ES-I3 (cell line): ENCODE results near the gene RUNX1.

Experiments used
- H3K36me3 ChIP-seq: 2 replicates; pipeline ENCODE4 v1.6.1; 2013; ENCODE audit warnings: mild to moderate bottlenecking, low read length, control low read depth, moderate library complexity; ENCODE audit not compliant: insufficient read depth
- H3K4me1 ChIP-seq: 2 replicates; pipeline ENCODE4 v1.6.1; 2013; ENCODE audit warnings: mild to moderate bottlenecking, control low read depth, low read length; ENCODE audit not compliant: insufficient read depth
- H3K9ac ChIP-seq: 2 replicates; pipeline ENCODE4 v1.6.1; 2013; ENCODE audit warnings: low read depth, mild to moderate bottlenecking, low read length, moderate library complexity
- H3K9me3 ChIP-seq: 2 replicates; pipeline ENCODE4 v1.6.1; 2013; ENCODE audit warnings: mild to moderate bottlenecking, low read length, moderate library complexity; ENCODE audit not compliant: control insufficient read depth, insufficient read depth

The RUNX1 gene

DNA sequence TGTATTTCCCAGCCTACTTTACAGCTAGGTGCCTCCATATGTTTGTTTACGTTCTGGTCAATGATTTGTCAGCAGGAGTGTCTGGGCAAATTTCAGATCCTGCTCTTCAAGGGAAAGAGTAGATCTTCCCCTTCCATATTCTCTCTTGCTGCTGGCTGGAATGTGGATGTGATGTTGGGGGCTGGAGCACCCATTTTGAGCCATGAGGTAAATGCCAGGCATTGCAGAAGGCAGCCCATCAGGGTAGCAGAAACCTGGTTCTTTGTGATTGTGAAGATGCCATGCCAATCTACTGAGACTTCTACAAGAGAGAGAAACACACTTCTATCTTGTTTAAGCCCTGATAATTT lies 25.1 kb downstream of the RUNX1 start:
- peaks cover 12% of the 10 kb centered on the region for H3K4me1 ChIP-seq

DNA sequence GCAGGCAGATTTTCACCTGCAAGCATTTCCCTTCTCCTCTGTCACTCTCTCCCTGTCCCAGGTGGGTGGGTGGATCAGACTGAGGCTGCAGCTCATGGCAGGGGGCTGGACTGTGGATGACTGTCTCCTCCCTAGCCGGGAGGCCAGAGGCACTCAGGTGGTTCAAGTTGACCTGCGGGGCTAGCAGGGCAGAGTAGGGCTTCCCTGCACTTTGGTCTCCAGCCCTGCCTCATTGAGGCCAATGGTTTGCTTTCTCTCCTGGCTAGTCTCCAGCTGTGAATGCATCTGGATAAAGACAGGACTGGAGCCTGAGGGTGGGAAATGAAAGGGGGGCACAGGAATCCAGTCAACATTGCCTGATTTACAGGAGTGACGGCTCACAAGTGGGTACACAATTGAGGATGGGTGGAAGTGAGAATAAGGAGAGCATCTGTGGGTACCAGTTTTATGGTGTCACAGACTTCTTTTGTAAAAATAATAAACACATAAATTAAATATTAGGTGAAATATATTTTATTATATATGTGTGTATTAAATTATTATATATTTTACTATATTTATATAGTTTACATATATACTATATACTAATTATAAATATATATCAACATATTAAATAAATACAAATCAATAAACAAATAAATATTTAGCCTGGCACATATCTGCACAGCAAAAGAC lies 25.6 kb downstream of the RUNX1 start:
- Histone ChIP-seq H3K9ac (no peak overlapping the region), H3K36me3 (no peaks in the 10 kb centered on the region), H3K9me3 (no peaks in the 10 kb centered on the region), H3K4me1 (peaks cover 12% of the 10 kb centered on the region)

More for the DNA sequence above, 25.1 kb downstream of the RUNX1 start:
- no peak overlapping the region for H3K9ac ChIP-seq
- no peaks in the 10 kb centered on the region for H3K9me3 ChIP-seq
- H3K36me3 ChIP-seq: no peaks in the 10 kb centered on the region

DNA sequence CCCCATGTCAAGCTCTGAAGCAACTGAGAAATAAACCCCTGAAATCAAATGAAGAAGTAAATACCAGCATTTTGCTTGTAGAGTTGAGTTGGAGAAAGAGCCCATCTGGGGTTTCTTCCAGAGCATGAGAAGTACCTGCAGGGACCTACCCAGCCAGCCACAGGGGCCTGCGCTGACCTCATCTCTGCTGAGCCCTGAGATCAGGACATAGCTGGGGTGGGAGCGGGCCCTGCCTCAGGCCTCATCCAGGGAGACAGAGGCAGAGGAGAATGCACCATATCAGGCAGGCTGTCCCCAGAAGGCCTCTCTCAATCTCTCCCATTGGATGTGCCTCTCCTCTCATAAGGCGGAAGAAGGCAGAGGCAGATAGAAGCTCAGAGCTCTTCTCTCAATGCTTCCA lies 27.6 kb downstream of the RUNX1 start:
- Histone ChIP-seq H3K4me1 (no peaks in the 10 kb centered on the region; the same call in 1 of the 2 replicates), H3K9me3 (no peaks in the 10 kb centered on the region), H3K36me3 (no peaks in the 10 kb centered on the region), H3K9ac (no peak overlapping the region)

DNA sequence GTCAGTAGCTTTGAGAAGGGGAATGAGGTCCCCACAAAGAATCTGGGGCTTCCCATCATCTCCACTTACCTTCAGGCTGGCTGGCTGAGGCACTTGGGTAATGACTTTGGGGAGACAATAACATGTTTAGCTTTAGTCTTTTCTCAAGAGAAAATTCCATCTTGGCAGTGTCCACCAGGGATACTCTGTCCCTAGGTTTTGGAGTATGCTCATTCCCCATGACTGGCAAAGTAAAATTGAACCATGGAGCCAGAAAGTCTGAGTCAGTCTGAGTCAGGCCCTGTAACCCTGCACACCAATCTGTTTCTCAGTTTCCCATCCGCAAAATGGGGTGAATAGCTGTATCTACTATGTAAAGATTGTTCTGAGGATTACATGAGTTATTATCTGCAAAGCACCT lies 28.2 kb downstream of the RUNX1 start:
- H3K9ac ChIP-seq: no peak overlapping the region
- no peaks in the 10 kb centered on the region for H3K9me3 ChIP-seq
- no peaks in the 10 kb centered on the region; the same call in 1 of the 2 replicates for H3K4me1 ChIP-seq
- H3K36me3 ChIP-seq: no peaks in the 10 kb centered on the region

DNA sequence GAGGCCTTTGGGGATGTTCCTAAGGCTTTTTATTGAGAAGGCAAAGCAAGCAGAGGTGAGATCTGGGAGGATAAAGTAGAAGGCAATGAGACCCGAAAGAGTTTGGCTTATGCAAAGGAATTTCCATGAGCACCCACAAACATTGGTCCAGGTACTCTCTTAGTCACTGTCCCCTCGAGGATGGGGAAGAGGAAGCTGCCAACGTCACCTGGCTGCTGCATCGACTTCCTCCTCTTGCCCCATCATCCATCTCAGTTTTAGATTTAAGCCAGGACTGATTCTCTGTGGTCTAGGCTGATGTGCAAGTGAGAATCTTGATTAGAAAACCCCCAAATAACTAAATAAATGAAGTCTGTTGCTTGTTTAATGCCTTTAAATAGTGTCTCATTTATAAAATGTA lies 28.7 kb downstream of the RUNX1 start:
- Histone ChIP-seq H3K36me3 (no peaks in the 10 kb centered on the region), H3K9ac (no peak overlapping the region), H3K4me1 (no peaks in the 10 kb centered on the region), H3K9me3 (no peaks in the 10 kb centered on the region)

DNA sequence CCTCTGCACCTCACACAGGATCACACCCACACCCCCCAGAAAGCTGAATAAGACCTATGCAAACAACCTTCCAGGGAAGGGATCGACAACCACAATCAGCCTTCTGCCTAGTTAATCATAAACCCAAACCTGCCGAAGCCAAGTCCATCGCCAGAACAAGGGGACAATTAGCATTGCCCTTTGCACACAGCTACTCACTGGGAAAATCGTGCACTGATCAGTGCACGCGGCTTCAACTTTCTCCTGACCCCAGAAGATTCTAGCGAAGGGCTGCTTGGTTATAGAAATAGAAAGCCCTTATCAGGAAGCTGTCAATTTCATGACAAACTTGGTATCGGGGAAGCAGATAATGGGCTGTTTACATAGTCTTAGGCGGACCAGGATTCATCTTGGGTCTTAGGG lies 29.5 kb downstream of the RUNX1 start:
- Histone ChIP-seq H3K36me3 (no peaks in the 10 kb centered on the region), H3K9ac (no peak overlapping the region), H3K9me3 (no peaks in the 10 kb centered on the region), H3K4me1 (no peaks in the 10 kb centered on the region)

DNA sequence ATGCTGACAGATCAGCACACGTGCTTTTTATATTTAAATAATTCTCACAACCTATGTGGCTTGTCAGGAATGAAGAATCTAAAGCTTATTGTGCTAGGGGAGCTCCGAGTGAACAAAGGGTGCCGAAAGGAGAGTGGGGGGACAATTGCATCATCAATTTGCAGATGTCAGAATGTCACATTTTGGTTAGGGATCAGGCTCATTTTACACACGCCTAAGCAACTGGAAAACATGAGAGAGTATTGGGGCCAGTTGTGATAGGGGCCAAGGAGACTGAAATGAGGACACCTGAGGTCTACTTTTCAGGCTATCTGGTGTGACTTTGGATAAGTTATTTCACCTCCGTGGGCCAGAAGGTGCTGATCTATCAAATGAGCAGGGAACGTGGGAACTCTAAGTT lies 31.8 kb downstream of the RUNX1 start:
- H3K36me3 ChIP-seq: no peaks in the 10 kb centered on the region
- no peaks in the 10 kb centered on the region for H3K9me3 ChIP-seq
- no peak overlapping the region for H3K9ac ChIP-seq
- no peaks in the 10 kb centered on the region for H3K4me1 ChIP-seq

DNA sequence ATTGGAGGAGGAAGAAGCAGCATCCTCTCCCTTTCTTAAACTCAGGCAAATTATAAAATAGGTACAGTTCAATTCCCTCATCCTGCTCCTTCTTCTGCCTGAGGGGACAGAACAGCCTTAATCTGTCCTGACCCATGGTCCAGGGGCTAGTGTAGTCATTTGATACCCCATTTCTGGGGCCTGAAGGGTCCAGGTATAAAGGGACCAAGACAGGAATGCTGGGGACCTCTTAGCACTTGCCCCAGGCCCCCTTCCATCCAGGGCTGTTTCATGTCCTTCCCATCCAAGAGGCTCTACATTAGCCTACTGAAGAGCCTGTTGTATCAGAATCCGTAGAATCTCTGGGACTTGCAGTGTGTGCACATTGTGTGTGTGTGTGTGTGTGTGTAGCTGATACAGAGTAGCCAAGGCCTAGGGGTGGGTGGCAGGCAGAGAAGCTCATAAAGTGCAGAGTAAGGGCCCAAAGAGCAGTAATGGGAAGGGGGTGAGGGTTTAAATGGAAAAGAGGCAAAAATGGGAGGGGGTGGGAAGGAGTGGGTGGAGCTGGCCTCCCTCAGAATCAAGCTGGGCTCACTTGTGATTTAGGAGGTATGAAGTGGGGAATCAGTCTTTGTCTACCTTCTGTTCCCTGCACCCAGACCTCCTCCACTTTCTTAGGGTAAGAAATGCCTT lies 32.4 kb downstream of the RUNX1 start:
- no peak overlapping the region for H3K9ac ChIP-seq
- no peaks in the 10 kb centered on the region for H3K4me1 ChIP-seq
- no peaks in the 10 kb centered on the region for H3K36me3 ChIP-seq
- no peaks in the 10 kb centered on the region for H3K9me3 ChIP-seq

DNA sequence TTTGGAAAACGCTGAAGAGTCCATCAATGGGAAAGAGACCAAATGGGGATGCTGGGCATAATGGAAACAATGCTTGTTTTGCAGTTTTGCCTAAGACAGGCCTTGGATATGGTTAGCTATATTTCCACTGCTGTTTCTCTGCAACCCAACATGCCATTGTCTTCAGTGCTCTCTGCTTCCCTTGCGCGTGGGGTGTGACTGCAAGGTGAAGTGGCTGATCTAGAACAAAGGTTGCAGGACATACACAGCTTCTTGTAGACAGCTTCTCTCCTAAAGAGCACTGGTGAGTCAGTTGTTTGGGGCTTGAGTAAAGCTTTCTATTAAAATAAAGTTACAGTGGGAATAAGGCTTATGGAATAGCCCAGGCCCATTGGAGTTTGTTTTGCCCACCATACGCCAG lies 33.0 kb downstream of the RUNX1 start:
- H3K4me1 ChIP-seq: no peaks in the 10 kb centered on the region

DNA sequence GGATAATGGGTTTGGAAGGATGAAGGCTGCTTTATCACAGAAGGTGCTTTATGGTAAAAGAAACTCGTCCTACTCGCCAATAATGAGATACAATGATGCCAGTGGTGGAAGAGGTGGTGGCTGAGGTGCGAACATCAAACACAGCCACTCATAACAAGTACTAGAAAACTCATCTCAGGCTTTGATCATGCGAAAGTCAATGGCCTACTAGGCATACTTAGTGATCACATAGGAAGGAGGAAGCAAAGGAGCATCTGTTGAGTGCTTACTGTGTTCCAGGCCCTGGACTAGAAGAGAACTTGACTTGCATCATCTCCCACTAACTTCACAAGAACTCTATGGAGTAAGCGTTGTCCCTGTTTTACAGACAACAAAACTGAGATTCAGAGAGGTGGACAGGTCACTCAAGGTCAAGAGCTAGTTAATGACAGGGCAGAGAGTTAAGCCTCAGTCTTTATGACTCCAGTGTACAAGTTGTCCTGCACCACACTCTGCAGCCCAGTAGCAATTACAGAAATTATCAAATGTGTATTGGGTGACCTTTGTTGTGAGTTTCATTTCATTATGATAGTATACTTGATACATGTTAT lies 33.6 kb downstream of the RUNX1 start:
- Histone ChIP-seq H3K4me1 (no peaks in the 10 kb centered on the region), H3K36me3 (no peaks in the 10 kb centered on the region), H3K9ac (no peak overlapping the region), H3K9me3 (no peaks in the 10 kb centered on the region)

More for the DNA sequence above, 33.0 kb downstream of the RUNX1 start:
- Histone ChIP-seq H3K9me3 (no peaks in the 10 kb centered on the region), H3K9ac (no peak overlapping the region), H3K36me3 (no peaks in the 10 kb centered on the region)

DNA sequence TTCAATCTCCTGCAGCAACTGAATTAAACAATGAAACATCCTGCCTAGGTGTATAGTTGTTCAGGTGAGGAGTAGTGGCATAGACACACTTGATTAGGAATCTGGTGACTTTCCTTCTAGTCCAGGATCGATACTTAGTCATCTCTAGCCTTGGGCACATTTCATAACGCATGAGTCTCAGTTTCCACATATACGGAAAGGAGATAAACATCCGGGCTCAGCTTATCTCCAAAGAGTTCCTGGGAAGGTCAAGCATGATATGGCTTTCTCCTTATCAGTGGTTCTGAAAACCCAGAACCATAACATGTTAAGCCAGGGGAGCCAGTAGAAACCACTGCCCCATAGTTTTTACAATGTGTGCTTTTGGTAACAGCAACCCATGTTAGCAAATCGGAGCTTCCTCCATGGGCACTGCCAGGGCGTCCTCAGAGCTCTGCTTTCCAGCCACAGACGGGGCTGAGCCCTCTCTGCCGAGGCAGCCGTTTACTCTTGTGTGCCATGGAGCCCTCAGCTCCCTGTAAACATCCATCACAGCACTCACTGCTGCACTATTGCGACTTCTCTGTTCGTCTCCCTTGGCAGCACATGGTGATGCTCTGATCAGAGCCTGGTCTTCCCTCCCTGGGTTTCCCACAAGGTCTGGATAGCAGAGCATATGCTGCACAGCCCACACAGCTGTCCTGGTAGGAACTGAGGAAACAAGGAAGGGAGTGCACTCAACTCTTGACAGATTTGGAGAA lies 34.6 kb downstream of the RUNX1 start:
- Histone ChIP-seq H3K9me3 (no peaks in the 10 kb centered on the region), H3K9ac (no peak overlapping the region), H3K4me1 (no peaks in the 10 kb centered on the region), H3K36me3 (no peaks in the 10 kb centered on the region)

DNA sequence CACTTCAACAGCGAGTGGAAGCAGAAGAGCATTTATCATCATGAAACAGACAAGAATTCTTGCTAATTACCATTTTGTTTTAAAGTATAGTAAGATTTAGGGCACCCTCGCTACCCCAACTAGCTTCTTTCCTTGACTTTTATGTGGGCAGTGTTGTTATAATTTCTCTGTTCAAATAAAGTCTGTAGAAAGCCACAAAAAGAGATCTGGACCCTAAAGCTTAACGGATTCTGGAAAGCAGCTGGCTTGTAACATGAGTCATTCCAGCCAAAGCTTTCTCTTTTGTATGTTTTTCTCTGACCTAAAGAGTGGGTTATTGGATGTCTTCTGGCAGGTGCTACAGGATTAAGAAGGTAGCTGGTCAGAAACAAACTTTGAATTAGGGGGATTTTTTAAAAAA lies 37.4 kb downstream of the RUNX1 start:
- Histone ChIP-seq H3K9me3 (no peaks in the 10 kb centered on the region), H3K4me1 (no peaks in the 10 kb centered on the region), H3K9ac (no peak overlapping the region), H3K36me3 (no peaks in the 10 kb centered on the region)

DNA sequence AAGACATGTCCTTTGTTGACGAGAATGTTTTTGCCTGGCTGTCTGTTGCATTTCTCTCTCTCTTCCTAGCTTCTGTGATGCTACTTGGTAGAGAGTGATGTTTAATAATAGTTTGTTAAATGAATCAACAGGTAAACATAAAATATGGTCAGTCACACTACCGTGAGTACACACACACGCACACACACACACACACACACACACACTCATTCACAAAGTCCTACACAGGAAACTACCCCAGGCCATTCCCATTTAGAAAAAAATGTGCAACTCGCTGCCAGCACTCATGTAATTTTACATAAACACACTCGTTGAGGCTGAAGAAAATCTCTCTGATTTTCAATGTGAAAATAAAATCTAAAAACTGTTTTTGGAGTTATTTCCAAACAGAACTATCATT lies 38.7 kb downstream of the RUNX1 start:
- Histone ChIP-seq H3K9me3 (no peaks in the 10 kb centered on the region), H3K36me3 (no peaks in the 10 kb centered on the region), H3K9ac (no peak overlapping the region), H3K4me1 (no peaks in the 10 kb centered on the region)

DNA sequence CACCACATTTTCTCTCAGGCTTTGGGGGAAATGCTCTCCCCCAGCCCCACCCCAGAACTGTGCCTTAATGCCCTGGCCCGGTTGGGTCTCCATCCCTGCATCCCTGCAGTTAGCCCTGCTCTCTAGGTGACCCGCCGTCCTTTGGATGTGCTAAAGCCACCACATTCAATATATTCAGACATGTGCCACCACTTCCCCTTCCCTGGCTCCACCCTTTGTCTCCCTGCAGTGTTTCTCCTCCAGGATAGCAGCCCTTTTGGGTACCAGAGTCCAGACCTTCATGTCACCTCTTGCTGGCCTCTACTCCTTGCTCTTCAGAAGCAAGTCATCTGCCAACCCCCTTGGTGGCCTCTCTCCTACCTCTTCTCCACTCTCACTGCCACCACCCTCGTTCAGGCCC lies 41.8 kb downstream of the RUNX1 start:
- H3K9ac ChIP-seq: no peak overlapping the region
- no peaks in the 10 kb centered on the region for H3K36me3 ChIP-seq
- H3K9me3 ChIP-seq: no peaks in the 10 kb centered on the region
- H3K4me1 ChIP-seq: no peaks in the 10 kb centered on the region

DNA sequence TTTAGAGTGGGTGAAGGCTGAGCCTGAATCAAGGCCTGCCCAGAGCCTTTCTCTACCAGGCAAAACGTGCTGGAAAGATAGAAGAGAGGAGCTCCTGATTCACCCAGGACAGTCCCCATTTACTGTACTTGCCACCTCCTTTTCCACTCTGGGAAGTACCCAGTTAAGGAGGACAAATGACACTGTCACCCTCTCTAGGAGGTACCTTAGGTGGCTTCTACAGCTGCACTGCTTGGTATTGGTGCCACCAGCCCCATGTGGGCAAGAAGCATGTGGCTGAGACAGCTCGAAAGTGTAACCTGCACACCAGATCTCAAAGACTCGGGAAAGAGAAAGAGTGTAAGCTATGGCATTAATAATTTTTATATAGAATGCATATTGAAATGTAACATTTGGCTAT lies 42.3 kb downstream of the RUNX1 start:
- Histone ChIP-seq H3K4me1 (no peaks in the 10 kb centered on the region), H3K9ac (no peak overlapping the region), H3K9me3 (no peaks in the 10 kb centered on the region), H3K36me3 (no peaks in the 10 kb centered on the region)
